ENCODE measurements around the gene PLIN4.

- TF ChIP-seq CTCF (IDR thresholded peaks at IDR 0.05), result peak in 1 of 3 experiments; percentile 6
- TF ChIP-seq POLR2A (IDR thresholded peaks at IDR 0.05), result no peak
Measured at GRCh38 chr19:4457654-4458395, 60.5 kb downstream of the PLIN4 start, which contains the start of gene UBXN6.

All from vagina (tissue), 2 donors.